Karpas-422 (cell line): ENCODE measurements around the gene JPH2. TPM values are rescaled to one million over a fixed set of nuclear protein-coding genes. Genes with fewer than 3 reads are reported as not detected.

Experiments
- DNase-seq: peaks from one replicate; pipeline ENCODE4 v3.0.0-alpha.2; 2015
- H2AFZ ChIP-seq: fragments of 200-600 bp; sonication (generic); 2 replicates; pipeline ENCODE4 v1.6.1; 2014; ENCODE audit warnings: antibody characterized with exemption, low read length, mixed read lengths
- H3K27ac ChIP-seq: fragments of 200-600 bp; sonication (generic); 2 replicates; pipeline ENCODE4 v1.5.1; 2014; ENCODE audit warnings: mild to moderate bottlenecking, low read length, moderate library complexity
- H3K27me3 ChIP-seq: fragments of 200-600 bp; sonication (generic); 2 replicates; pipeline ENCODE4 v1.6.1; 2014; ENCODE audit warnings: low read length, mixed read lengths
- H3K36me3 ChIP-seq: fragments of 200-600 bp; sonication (generic); 2 replicates; pipeline ENCODE4 v1.6.1; 2014; ENCODE audit warnings: low read length, mixed read lengths; ENCODE audit not compliant: insufficient read depth
- H3K4me1 ChIP-seq: fragments of 200-600 bp; sonication (generic); 2 replicates; pipeline ENCODE4 v1.6.1; 2014; ENCODE audit warnings: mild to moderate bottlenecking, low read length, mixed read lengths
- H3K4me2 ChIP-seq: fragments of 200-600 bp; sonication (generic); 2 replicates; pipeline ENCODE4 v1.6.1; 2014; ENCODE audit warnings: low read length, low read depth, mild to moderate bottlenecking; ENCODE audit not compliant: poor library complexity, severe bottlenecking
- H3K4me3 ChIP-seq: fragments of 200-600 bp; sonication (generic); 2 replicates; pipeline ENCODE4 v1.5.1; 2014; ENCODE audit warnings: mild to moderate bottlenecking, antibody characterized with exemption, low read length, mixed read lengths
- H3K79me2 ChIP-seq: fragments of 200-600 bp; sonication (generic); 2 replicates; pipeline ENCODE4 v1.6.1; 2014; ENCODE audit warnings: mild to moderate bottlenecking, low read length, mixed read lengths
- H3K9ac ChIP-seq: fragments of 200-600 bp; sonication (generic); 2 replicates; pipeline ENCODE4 v1.6.0; 2014; ENCODE audit warnings: low read length
- H3K9me2 ChIP-seq: fragments of 200-600 bp; sonication (generic), shearing (Covaris generic); replicated peaks from 2 replicates; pipeline ENCODE4 v1.6.0; 2014; ENCODE audit warnings: mild to moderate bottlenecking, low read length, moderate library complexity; ENCODE audit not compliant: insufficient read depth
- H3K9me3 ChIP-seq: fragments of 300-700, 200-600 bp; sonication (generic); 2 replicates; pipeline ENCODE4 v1.6.1; 2014; ENCODE audit warnings: low read length, mixed read lengths
- H4K20me1 ChIP-seq: fragments of 200-600 bp; sonication (generic); 2 replicates; pipeline ENCODE4 v1.6.1; 2014; ENCODE audit warnings: mild to moderate bottlenecking, antibody characterized with exemption, low read length, low read depth; ENCODE audit not compliant: insufficient read depth
- total RNA-seq: library from RNA; depleted of rRNA; stranded (reverse); fragments of >200 nt; shearing (Covaris generic); gene quantifications from 2 replicates; pipeline ENCODE4 v1.2.3, GENCODE V29; 2014; ENCODE audit warnings: low replicate concordance

JPH2 gene
- total RNA-seq, 1 experiment from 2014 or later = not detected

- DNase-seq = no peak
- Histone ChIP-seq H3K4me1 (peaks cover 42% of the 10 kb centered on the region), H3K27ac (no peak overlapping the region), H3K4me3 (no peak overlapping the region), H3K9me2 (no peaks in the 10 kb centered on the region), H3K36me3 (peaks cover 19% of the 10 kb centered on the region; the same call in 1 of the 2 replicates), H3K4me2 (no peak overlapping the region), H3K9me3 (no peaks in the 10 kb centered on the region), H3K79me2 (no peaks in the 10 kb centered on the region), H3K27me3 (no peaks in the 10 kb centered on the region), H4K20me1 (no peaks in the 10 kb centered on the region), H2AFZ (no peak overlapping the region), H3K9ac (no peak overlapping the region)
Measured at GRCh38 chr20:44071526-44072111, 115.4 kb downstream of the JPH2 start.

- Histone ChIP-seq H3K9ac (no peak overlapping the region), H3K4me1 (peaks cover 42% of the 10 kb centered on the region), H3K9me2 (no peaks in the 10 kb centered on the region), H3K79me2 (no peaks in the 10 kb centered on the region), H3K9me3 (no peaks in the 10 kb centered on the region), H3K27me3 (no peaks in the 10 kb centered on the region), H3K4me2 (no peak overlapping the region), H3K27ac (no peak overlapping the region), H2AFZ (no peak overlapping the region), H3K36me3 (peaks cover 22% of the 10 kb centered on the region; the same call in 1 of the 2 replicates), H4K20me1 (no peaks in the 10 kb centered on the region), H3K4me3 (no peak overlapping the region)
- no peak for DNase-seq
Measured at GRCh38 chr20:44071057-44071456, 115.9 kb downstream of the JPH2 start.

- Histone ChIP-seq H3K4me1 (peaks cover 39% of the 10 kb centered on the region), H2AFZ (no peak overlapping the region)
Measured at GRCh38 chr20:44070139-44070900, 116.7 kb downstream of the JPH2 start.

GRCh38 chr20:44069203-44070011 lies 117.6 kb downstream of the JPH2 start:
- H3K4me3 ChIP-seq = no peak overlapping the region
- no peak for DNase-seq
- H3K27ac ChIP-seq = no peak overlapping the region
- no peak overlapping the region for H3K9ac ChIP-seq
- H3K4me2 ChIP-seq = no peak overlapping the region
- H2AFZ ChIP-seq = no peak overlapping the region
- H3K27me3 ChIP-seq = no peaks in the 10 kb centered on the region
- peaks cover 19% of the 10 kb centered on the region; the same call in 1 of the 2 replicates for H3K36me3 ChIP-seq
- no peaks in the 10 kb centered on the region for H4K20me1 ChIP-seq
- H3K9me2 ChIP-seq = no peaks in the 10 kb centered on the region
- H3K79me2 ChIP-seq = no peaks in the 10 kb centered on the region
- H3K9me3 ChIP-seq = no peaks in the 10 kb centered on the region
- H3K4me1 ChIP-seq = peaks cover 36% of the 10 kb centered on the region

More at GRCh38 chr20:44070139-44070900, 116.7 kb downstream of the JPH2 start:
- no peak for DNase-seq
- Histone ChIP-seq H3K36me3 (peaks cover 23% of the 10 kb centered on the region; the same call in 1 of the 2 replicates), H3K27ac (no peak overlapping the region), H3K9me2 (no peaks in the 10 kb centered on the region), H3K79me2 (no peaks in the 10 kb centered on the region), H4K20me1 (no peaks in the 10 kb centered on the region), H3K4me2 (no peak overlapping the region), H3K27me3 (no peaks in the 10 kb centered on the region), H3K9me3 (no peaks in the 10 kb centered on the region), H3K9ac (no peak overlapping the region), H3K4me3 (no peak overlapping the region)

GRCh38 chr20:44068316-44069201 lies 118.4 kb downstream of the JPH2 start:
- no peaks in the 10 kb centered on the region for H3K9me2 ChIP-seq
- DNase-seq = no peak
- no peaks in the 10 kb centered on the region for H4K20me1 ChIP-seq
- no peaks in the 10 kb centered on the region for H3K9me3 ChIP-seq
- H3K9ac ChIP-seq = no peak overlapping the region
- no peak overlapping the region for H3K4me2 ChIP-seq
- peaks cover 19% of the 10 kb centered on the region; the same call in 1 of the 2 replicates for H3K36me3 ChIP-seq
- H3K4me3 ChIP-seq = no peak overlapping the region
- peaks cover 28% of the 10 kb centered on the region for H3K4me1 ChIP-seq
- H3K79me2 ChIP-seq = no peaks in the 10 kb centered on the region
- H3K27me3 ChIP-seq = no peaks in the 10 kb centered on the region
- H2AFZ ChIP-seq = no peak overlapping the region
- no peak overlapping the region for H3K27ac ChIP-seq

- Histone ChIP-seq H3K4me3 (no peak overlapping the region), H3K9ac (no peak overlapping the region), H3K9me2 (no peaks in the 10 kb centered on the region), H3K27me3 (no peaks in the 10 kb centered on the region), H3K27ac (no peak overlapping the region), H3K36me3 (peaks cover 23% of the 10 kb centered on the region; the same call in 1 of the 2 replicates), H3K4me1 (peaks cover 19% of the 10 kb centered on the region), H2AFZ (no peak overlapping the region), H3K79me2 (no peaks in the 10 kb centered on the region), H4K20me1 (no peaks in the 10 kb centered on the region), H3K9me3 (no peaks in the 10 kb centered on the region), H3K4me2 (no peak overlapping the region)
- DNase-seq = no peak
Measured at GRCh38 chr20:44067650-44068081, 119.3 kb downstream of the JPH2 start.

- Histone ChIP-seq H3K4me1 (peaks cover 12% of the 10 kb centered on the region), H3K36me3 (peaks cover 23% of the 10 kb centered on the region; the same call in 1 of the 2 replicates), H3K4me3 (no peak overlapping the region), H3K79me2 (no peaks in the 10 kb centered on the region), H3K9me2 (no peaks in the 10 kb centered on the region), H3K4me2 (no peak overlapping the region), H3K27ac (no peak overlapping the region), H3K9me3 (no peaks in the 10 kb centered on the region), H2AFZ (no peak overlapping the region), H3K9ac (no peak overlapping the region), H4K20me1 (no peaks in the 10 kb centered on the region), H3K27me3 (no peaks in the 10 kb centered on the region)
- DNase-seq = no peak
Measured at GRCh38 chr20:44066645-44067606, 120.1 kb downstream of the JPH2 start.
